ENCODE measurements around the gene ATG16L1. TPM values are rescaled to one million over a fixed set of nuclear protein-coding genes. Genes with fewer than 3 reads are reported as not detected.

Gene ATG16L1
- total and polyA plus RNA-seq, 9 donors, result 12.8 to 19.0 (median 15.7) TPM

DNA sequence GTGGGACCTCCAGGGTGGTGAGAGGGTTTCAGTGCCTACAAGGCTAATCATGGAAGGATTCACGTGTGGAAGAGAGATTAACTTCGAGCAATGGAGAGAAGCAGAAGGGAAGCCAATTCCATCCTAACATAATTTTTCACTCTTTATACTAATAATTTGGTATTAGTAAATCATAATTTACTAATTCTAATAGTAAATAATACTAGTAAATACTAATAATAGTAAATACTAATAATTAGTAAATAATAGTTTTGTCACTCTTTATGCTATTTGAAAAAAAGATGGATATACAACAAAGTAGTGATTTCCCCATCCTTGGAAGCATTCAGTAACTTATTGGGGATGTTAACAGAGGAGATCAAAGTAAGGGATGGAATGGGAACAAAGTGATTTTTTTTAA lies 49.8 kb downstream of the ATG16L1 start:
- Histone ChIP-seq H3K27ac (ENCODE audit: low read length) (no peak overlapping the region), H3K36me3 (ENCODE audit: control insufficient read depth, insufficient read depth, low read length) (peaks cover 2% of the 10 kb centered on the region), H3K4me1 (ENCODE audit: control insufficient read depth, insufficient read depth, low read length) (no peaks in the 10 kb centered on the region), H3K9me3 (replicated peaks; ENCODE audit: control insufficient read depth, low read depth, low read length) (no peaks in the 10 kb centered on the region), H3K27me3 (ENCODE audit: control insufficient read depth, insufficient read depth, low read length) (peaks cover 2% of the 10 kb centered on the region), H3K4me3 (ENCODE audit: low read length) (no peak overlapping the region)
- WGBS (ENCODE audit: insufficient coverage), result no CpG with 5 or more reads among the region's 2 CpGs
- DNase-seq, result no peak

DNA sequence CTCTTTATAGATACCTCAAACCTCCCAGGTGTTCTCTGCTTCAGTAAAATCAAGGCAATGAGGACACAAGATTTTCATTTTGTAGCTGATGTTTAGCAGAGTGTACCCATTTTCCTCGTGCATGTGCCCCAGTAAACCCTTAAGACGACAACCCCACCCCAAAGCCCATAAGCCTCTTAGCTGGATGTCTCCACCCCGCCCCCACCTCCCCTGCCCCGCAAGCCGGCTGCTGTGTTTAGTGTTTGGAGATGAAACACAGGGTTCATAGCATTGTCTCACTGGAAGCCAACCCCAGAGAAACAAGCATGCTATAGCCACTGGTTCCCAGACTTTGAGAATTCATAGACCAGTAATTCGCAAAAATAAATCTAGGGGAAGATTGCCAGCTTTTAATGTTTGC lies 50.3 kb downstream of the ATG16L1 start:
- DNase-seq, result no peak
- H3K27me3 ChIP-seq (ENCODE audit: control insufficient read depth, insufficient read depth, low read length), result peaks cover 2% of the 10 kb centered on the region
- no CpG with 5 or more reads among the region's 6 CpGs for WGBS (ENCODE audit: insufficient coverage)
- no peaks in the 10 kb centered on the region for H3K36me3 ChIP-seq (ENCODE audit: control insufficient read depth, insufficient read depth, low read length)
- no peak overlapping the region for H3K27ac ChIP-seq (ENCODE audit: low read length)
- H3K4me3 ChIP-seq (ENCODE audit: low read length), result no peak overlapping the region
- no peaks in the 10 kb centered on the region for H3K4me1 ChIP-seq (ENCODE audit: control insufficient read depth, insufficient read depth, low read length)
- H3K9me3 ChIP-seq (replicated peaks; ENCODE audit: control insufficient read depth, low read depth, low read length), result no peaks in the 10 kb centered on the region

DNA sequence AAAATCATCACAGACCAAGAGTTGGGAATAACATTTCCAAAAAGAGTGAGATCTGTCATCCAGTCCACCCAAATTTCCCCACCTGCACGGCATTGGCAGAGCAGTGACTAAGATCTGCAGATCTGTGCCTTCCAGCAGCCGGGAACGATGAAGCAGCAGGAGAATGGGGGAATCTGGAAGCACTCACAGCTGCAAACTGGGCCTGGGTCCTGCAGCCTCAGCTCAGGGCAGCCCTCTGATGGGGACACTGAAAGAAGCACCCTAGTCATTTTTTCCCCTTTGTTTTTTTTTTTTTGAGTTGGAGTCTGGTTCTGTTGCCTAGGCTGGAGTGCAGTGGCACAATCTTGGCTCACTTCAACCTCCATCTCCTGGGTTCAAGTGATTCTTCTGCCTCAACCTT lies 51.8 kb downstream of the ATG16L1 start:
- H3K4me1 ChIP-seq (ENCODE audit: control insufficient read depth, insufficient read depth, low read length), result no peaks in the 10 kb centered on the region
- H3K4me3 ChIP-seq (ENCODE audit: low read length), result no peak overlapping the region
- WGBS (ENCODE audit: insufficient coverage), result no CpG with 5 or more reads among the region's 3 CpGs
- H3K27ac ChIP-seq (ENCODE audit: low read length), result no peak overlapping the region
- peaks cover 2% of the 10 kb centered on the region for H3K27me3 ChIP-seq (ENCODE audit: control insufficient read depth, insufficient read depth, low read length)
- H3K36me3 ChIP-seq (ENCODE audit: control insufficient read depth, insufficient read depth, low read length), result no peaks in the 10 kb centered on the region
- H3K9me3 ChIP-seq (replicated peaks; ENCODE audit: control insufficient read depth, low read depth, low read length), result no peaks in the 10 kb centered on the region
- DNase-seq, result no peak

DNA sequence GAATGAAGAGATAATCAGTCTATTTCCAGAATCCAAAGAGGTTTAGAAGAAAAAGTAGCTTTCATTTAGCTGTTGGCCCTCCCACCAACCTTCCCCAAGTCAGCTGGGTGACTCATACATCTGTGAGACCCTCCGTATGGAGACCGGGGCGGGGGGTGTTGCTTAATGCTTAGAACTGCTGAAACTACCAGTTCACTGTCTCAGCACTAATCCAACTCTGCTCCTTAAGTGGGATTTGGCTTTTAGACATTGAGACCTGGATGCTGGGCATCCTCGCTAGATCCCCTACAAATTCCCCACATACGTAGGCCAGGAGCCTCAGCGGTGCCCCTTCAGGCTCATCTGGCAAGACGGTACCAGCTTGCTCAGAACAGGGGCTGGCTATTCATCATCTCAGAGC lies 56.1 kb downstream of the ATG16L1 start, which contains the start of gene SAG:
SAG (plus strand) TSS at position 252 of the 400 bp plus-strand sequence. CDS start 1,374 bp downstream, outside the sequence.
- H3K9me3 ChIP-seq (replicated peaks; ENCODE audit: control insufficient read depth, low read depth, low read length), result no peaks in the 10 kb centered on the region
- H3K36me3 ChIP-seq (ENCODE audit: control insufficient read depth, insufficient read depth, low read length), result no peaks in the 10 kb centered on the region
- H3K4me1 ChIP-seq (ENCODE audit: control insufficient read depth, insufficient read depth, low read length), result no peaks in the 10 kb centered on the region
- H3K4me3 ChIP-seq (ENCODE audit: low read length), result no peak within 1 kb of the TSS
- 84% methylated on average over 4 of the region's 7 CpGs for WGBS (ENCODE audit: insufficient coverage)
- no peak for DNase-seq
- H3K27ac ChIP-seq (ENCODE audit: low read length), result no peak within 1 kb of the TSS
- H3K27me3 ChIP-seq (ENCODE audit: control insufficient read depth, insufficient read depth, low read length), result peaks cover 4% of the 10 kb centered on the region

DNA sequence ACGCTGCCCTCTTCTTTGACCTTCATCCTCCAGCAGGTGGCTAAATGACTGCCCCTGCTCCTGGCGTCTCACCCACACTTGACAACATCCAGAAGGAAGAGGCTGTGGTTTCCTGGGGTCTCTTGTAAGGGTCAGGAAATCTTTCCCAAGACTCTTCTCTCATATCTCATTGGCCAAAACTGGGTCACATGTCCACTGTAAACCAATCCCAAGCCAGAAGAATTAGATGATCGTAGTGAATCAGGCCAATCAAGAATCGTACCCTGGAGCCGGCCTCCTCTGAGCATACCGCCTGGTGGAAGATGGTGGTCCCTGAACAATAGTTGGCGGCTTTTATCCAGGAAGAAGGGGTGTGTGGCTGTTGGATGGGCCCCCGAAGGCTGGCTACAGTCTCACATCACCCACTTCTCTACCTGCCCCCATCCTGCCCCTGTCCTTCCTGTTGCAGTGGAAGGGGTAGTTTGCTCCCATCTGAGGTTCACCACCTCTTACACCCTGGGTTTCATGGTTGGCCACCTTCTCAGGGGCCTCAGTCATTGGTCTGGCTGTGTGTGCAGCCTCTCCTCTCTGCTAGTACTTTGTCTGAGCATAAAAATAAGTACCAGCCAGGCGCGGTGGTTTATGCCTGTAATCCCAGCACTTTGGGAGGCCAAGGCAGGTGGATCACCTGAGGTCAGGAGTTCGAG lies 59.9 kb downstream of the ATG16L1 start:
- Histone ChIP-seq H3K27ac (ENCODE audit: low read length) (no peak overlapping the region), H3K4me3 (ENCODE audit: low read length) (no peak overlapping the region), H3K27me3 (ENCODE audit: control insufficient read depth, insufficient read depth, low read length) (peaks cover 3% of the 10 kb centered on the region), H3K9me3 (replicated peaks; ENCODE audit: control insufficient read depth, low read depth, low read length) (no peaks in the 10 kb centered on the region), H3K4me1 (ENCODE audit: control insufficient read depth, insufficient read depth, low read length) (no peaks in the 10 kb centered on the region), H3K36me3 (ENCODE audit: control insufficient read depth, insufficient read depth, low read length) (no peaks in the 10 kb centered on the region)
- no peak for DNase-seq
- WGBS (ENCODE audit: insufficient coverage), result 29% methylated on average over 1 of the region's 11 CpGs

DNA sequence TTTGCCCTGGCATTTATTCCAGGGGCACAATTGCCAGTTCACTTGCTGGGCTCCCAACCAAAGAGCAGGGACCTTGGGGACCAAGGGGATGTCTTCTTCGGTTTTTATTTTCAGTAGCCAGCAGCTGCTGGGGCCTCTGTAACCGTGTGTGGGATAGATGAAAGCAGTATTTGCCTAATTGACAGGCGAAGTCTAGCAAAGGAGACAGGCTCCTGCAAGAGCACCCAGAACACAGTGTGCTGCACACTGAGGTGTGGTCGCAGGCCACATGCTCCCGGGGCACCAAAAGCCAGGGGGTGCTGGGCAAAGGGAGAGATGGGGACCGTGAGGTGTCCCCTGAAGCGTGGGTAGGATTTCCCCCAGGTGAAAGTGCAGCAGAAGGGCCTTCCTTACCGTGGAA lies 61.4 kb downstream of the ATG16L1 start:
- no peaks in the 10 kb centered on the region for H3K36me3 ChIP-seq (ENCODE audit: control insufficient read depth, insufficient read depth, low read length)
- DNase-seq, result no peak
- no peak overlapping the region for H3K4me3 ChIP-seq (ENCODE audit: low read length)
- WGBS (ENCODE audit: insufficient coverage), result 58% methylated on average over 8 of the region's 8 CpGs
- peaks cover 3% of the 10 kb centered on the region for H3K27me3 ChIP-seq (ENCODE audit: control insufficient read depth, insufficient read depth, low read length)
- H3K4me1 ChIP-seq (ENCODE audit: control insufficient read depth, insufficient read depth, low read length), result no peaks in the 10 kb centered on the region
- H3K27ac ChIP-seq (ENCODE audit: low read length), result no peak overlapping the region
- H3K9me3 ChIP-seq (replicated peaks; ENCODE audit: control insufficient read depth, low read depth, low read length), result no peaks in the 10 kb centered on the region

DNA sequence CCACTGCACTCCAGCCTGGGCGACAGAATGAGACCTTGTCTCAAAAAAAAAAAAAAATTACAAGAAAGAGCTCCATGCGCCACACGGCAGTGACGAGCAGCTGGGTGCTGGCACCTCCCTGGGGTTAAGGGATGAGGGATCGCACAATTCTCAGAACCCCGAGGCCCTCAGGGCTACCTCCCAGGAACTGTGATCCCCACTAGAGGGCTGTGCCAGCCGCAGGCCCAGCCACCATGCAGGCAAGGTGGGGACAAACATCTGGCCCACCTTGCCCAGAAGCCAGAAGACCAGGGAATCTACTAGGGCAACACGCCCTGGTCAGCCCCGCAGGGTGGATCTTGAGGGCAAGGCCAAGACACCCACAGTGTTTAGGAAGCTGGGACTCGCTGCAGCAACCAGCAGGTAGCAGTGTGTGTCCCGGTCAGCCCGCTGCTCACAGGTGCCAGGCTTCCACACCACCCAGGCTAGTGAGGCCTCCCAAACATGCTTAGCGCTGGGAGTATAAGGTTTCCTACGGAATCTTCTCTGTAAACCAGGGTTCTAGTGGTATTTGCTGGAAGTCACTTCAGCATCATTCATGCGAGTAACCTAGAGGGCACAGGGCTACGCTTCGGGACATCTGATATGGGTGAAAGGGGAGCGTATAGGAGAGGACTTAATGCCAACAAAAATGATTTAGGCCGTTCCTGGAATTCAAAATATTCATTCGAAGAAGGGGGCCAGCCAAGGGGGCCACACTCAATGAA lies 62.9 kb downstream of the ATG16L1 start:
- Histone ChIP-seq H3K9me3 (replicated peaks; ENCODE audit: control insufficient read depth, low read depth, low read length) (no peaks in the 10 kb centered on the region), H3K4me1 (ENCODE audit: control insufficient read depth, insufficient read depth, low read length) (no peaks in the 10 kb centered on the region), H3K27me3 (ENCODE audit: control insufficient read depth, insufficient read depth, low read length) (peaks cover 3% of the 10 kb centered on the region), H3K27ac (ENCODE audit: low read length) (no peak overlapping the region), H3K4me3 (ENCODE audit: low read length) (no peak overlapping the region), H3K36me3 (ENCODE audit: control insufficient read depth, insufficient read depth, low read length) (no peaks in the 10 kb centered on the region)
- DNase-seq, result no peak
- 80% methylated on average over 15 of the region's 20 CpGs for WGBS (ENCODE audit: insufficient coverage)

DNA sequence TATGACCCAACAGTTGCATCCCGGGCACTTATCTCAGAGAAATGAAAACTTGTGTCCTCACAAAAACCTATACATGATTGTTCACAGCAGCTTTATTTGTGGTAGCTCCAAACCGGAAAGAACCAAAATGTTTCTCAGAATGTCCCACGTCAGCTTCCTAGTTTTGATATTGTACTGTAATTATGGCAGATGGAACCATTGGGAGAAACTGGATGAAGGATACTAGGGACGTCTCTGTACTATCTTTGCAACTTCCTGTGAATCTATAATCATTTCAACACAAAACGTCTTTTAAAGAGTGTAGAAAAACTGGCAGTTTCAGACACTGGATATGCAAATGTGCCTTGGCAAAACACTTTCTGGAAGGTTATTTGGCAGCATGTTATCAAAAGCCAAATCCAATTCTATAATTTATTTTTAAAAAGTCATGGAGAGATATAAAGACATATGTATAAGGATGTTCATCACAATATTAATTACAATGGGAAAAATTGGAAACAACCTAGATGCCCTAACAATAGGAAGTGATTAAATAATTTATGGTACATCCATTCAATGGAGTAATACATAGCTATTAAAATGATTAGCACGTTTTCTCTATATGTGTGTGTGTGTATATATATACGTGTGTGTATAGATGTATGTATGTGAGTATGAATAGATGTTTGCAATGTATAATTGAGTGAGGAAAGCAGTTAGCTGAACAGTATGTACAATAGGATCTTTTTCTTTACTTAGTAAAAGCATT lies 65.9 kb downstream of the ATG16L1 start:
- H3K36me3 ChIP-seq (ENCODE audit: control insufficient read depth, insufficient read depth, low read length), result no peaks in the 10 kb centered on the region
- H3K9me3 ChIP-seq (replicated peaks; ENCODE audit: control insufficient read depth, low read depth, low read length), result no peaks in the 10 kb centered on the region
- H3K4me3 ChIP-seq (ENCODE audit: low read length), result no peak overlapping the region
- no peak for DNase-seq
- peaks cover 4% of the 10 kb centered on the region for H3K27me3 ChIP-seq (ENCODE audit: control insufficient read depth, insufficient read depth, low read length)
- H3K4me1 ChIP-seq (ENCODE audit: control insufficient read depth, insufficient read depth, low read length), result no peaks in the 10 kb centered on the region
- no CpG with 5 or more reads among the region's 7 CpGs for WGBS (ENCODE audit: insufficient coverage)
- no peak overlapping the region for H3K27ac ChIP-seq (ENCODE audit: low read length)

DNA sequence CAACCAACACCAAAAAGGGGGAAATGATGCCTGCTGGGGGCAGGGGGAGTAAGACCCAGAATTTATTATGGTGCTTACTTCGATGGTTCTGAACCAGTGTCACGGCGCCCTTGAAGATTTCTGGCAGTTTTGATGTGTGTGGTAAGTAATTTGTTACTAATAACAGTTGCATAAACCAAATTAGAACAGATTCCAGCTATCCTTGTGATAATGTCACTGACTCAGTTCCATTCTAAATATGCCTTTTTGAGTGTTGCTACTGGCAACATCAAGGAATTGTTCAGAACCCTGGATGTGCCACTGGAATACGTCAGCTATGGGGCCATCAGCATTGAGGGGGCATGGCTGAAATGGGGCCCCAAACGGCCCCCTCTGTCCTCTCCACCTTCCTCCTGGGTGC lies 67.8 kb downstream of the ATG16L1 start:
- WGBS (ENCODE audit: insufficient coverage), result 54% methylated on average over 2 of the region's 5 CpGs
- Histone ChIP-seq H3K27me3 (ENCODE audit: control insufficient read depth, insufficient read depth, low read length) (peaks cover 4% of the 10 kb centered on the region), H3K9me3 (replicated peaks; ENCODE audit: control insufficient read depth, low read depth, low read length) (no peaks in the 10 kb centered on the region), H3K4me1 (ENCODE audit: control insufficient read depth, insufficient read depth, low read length) (no peaks in the 10 kb centered on the region), H3K27ac (ENCODE audit: low read length) (no peak overlapping the region), H3K36me3 (ENCODE audit: control insufficient read depth, insufficient read depth, low read length) (no peaks in the 10 kb centered on the region), H3K4me3 (ENCODE audit: low read length) (no peak overlapping the region)
- DNase-seq, result no peak

DNA sequence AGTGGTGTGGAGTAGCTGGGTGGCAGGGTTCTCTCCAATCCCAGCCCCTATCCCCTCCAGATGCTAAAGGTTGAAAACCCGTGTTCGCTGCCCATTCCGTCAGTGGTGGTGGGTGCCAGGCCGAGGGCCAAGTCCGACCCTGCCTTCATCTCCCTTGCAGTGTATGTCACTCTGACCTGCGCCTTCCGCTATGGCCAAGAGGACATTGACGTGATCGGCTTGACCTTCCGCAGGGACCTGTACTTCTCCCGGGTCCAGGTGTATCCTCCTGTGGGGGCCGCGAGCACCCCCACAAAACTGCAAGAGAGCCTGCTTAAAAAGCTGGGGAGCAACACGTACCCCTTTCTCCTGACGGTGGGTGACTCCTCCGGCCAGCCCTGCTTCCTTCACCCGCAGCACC lies 69.0 kb downstream of the ATG16L1 start:
- no peak overlapping the region for H3K27ac ChIP-seq (ENCODE audit: low read length)
- 96% methylated on average over 11 of the region's 17 CpGs for WGBS (ENCODE audit: insufficient coverage)
- H3K9me3 ChIP-seq (replicated peaks; ENCODE audit: control insufficient read depth, low read depth, low read length), result no peaks in the 10 kb centered on the region
- H3K4me3 ChIP-seq (ENCODE audit: low read length), result no peak overlapping the region
- H3K4me1 ChIP-seq (ENCODE audit: control insufficient read depth, insufficient read depth, low read length), result no peaks in the 10 kb centered on the region
- DNase-seq, result no peak
- no peaks in the 10 kb centered on the region for H3K36me3 ChIP-seq (ENCODE audit: control insufficient read depth, insufficient read depth, low read length)
- H3K27me3 ChIP-seq (ENCODE audit: control insufficient read depth, insufficient read depth, low read length), result peaks cover 6% of the 10 kb centered on the region
